SJSA1 (cell line): ENCODE results near the gene RIT1. TPM values are rescaled to one million over a fixed set of nuclear protein-coding genes. Genes with fewer than 3 reads are reported as not detected.
"Not testable (repeated sequence)": the region's sequence is repeated elsewhere in the genome, so short reads cannot be mapped to it uniquely, and the experiment has no call there.

Experiments
- DNase-seq, 2 experiments: peaks; one replicate each; pipeline ENCODE4 v3.0.0-alpha.2; 2015 to 2020; ENCODE audit warnings: low spot score in 2 of 2, low read depth in 1 of 2
- H3K27ac ChIP-seq: fragments of 250-450 bp; sonication (Bioruptor Pico); 2 replicates; pipeline ENCODE4 v1.5.1; 2020; ENCODE audit warnings: mild to moderate bottlenecking, moderate library complexity
- H3K27me3 ChIP-seq: fragments of 250-450 bp; sonication (Bioruptor Pico); replicated peaks from 2 replicates; pipeline ENCODE4 v1.5.1; 2020; ENCODE audit warnings: mild to moderate bottlenecking, moderate library complexity
- H3K36me3 ChIP-seq: fragments of 250-450 bp; sonication (Bioruptor Pico); 2 replicates; pipeline ENCODE4 v1.5.1; 2020; ENCODE audit warnings: mild to moderate bottlenecking
- H3K4me1 ChIP-seq: fragments of 250-450 bp; sonication (Bioruptor Pico); replicated peaks from 2 replicates; pipeline ENCODE4 v1.6.1; 2021; ENCODE audit warnings: mild to moderate bottlenecking
- H3K4me3 ChIP-seq: fragments of 250-450 bp; sonication (Bioruptor Pico); 2 replicates; pipeline ENCODE4 v1.5.1; 2020; ENCODE audit warnings: mild to moderate bottlenecking
- H3K9me3 ChIP-seq: fragments of 250-450 bp; sonication (Bioruptor Pico); replicated peaks from 2 replicates; pipeline ENCODE4 v1.5.1; 2020; ENCODE audit warnings: mild to moderate bottlenecking
- total RNA-seq: library from RNA; depleted of rRNA; stranded (reverse); fragments of >200 nt; shearing (Covaris generic); gene quantifications from 2 replicates; pipeline ENCODE4 v1.2.3, GENCODE V29; 2014

The RIT1 gene
- total RNA-seq, 1 experiment from 2014 or later = 47.4 TPM

DNA sequence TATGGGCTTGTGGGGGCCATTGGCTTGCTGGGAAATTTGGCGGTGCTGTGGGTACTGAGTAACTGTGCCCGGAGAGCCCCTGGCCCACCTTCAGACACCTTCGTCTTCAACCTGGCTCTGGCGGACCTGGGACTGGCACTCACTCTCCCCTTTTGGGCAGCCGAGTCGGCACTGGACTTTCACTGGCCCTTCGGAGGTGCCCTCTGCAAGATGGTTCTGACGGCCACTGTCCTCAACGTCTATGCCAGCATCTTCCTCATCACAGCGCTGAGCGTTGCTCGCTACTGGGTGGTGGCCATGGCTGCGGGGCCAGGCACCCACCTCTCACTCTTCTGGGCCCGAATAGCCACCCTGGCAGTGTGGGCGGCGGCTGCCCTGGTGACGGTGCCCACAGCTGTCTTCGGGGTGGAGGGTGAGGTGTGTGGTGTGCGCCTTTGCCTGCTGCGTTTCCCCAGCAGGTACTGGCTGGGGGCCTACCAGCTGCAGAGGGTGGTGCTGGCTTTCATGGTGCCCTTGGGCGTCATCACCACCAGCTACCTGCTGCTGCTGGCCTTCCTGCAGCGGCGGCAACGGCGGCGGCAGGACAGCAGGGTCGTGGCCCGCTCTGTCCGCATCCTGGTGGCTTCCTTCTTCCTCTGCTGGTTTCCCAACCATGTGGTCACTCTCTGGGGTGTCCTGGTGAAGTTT, 30.8 kb upstream of the RIT1 start:
- Histone ChIP-seq H3K4me3 (no peak overlapping the region), H3K9me3 (no peaks in the 10 kb centered on the region), H3K27ac (no peak overlapping the region), H3K36me3 (peaks cover 13% of the 10 kb centered on the region), H3K27me3 (no peaks in the 10 kb centered on the region), H3K4me1 (peaks cover 15% of the 10 kb centered on the region)
- no peak for DNase-seq

GRCh38 chr1:155940993-155941844, 30.1 kb upstream of the RIT1 start, which contains the start of gene RXFP4:
RXFP4 (plus strand) TSS chr1:155941638; CDS start chr1:155941710, 72 bp downstream.
- DNase-seq = no peak
- H3K9me3 ChIP-seq = no peaks in the 10 kb centered on the region
- H3K27me3 ChIP-seq = no peaks in the 10 kb centered on the region
- H3K36me3 ChIP-seq = peaks cover 6% of the 10 kb centered on the region
- no peak within 1 kb of the TSS for H3K4me3 ChIP-seq
- peaks cover 15% of the 10 kb centered on the region for H3K4me1 ChIP-seq
- no peak within 1 kb of the TSS for H3K27ac ChIP-seq

DNA sequence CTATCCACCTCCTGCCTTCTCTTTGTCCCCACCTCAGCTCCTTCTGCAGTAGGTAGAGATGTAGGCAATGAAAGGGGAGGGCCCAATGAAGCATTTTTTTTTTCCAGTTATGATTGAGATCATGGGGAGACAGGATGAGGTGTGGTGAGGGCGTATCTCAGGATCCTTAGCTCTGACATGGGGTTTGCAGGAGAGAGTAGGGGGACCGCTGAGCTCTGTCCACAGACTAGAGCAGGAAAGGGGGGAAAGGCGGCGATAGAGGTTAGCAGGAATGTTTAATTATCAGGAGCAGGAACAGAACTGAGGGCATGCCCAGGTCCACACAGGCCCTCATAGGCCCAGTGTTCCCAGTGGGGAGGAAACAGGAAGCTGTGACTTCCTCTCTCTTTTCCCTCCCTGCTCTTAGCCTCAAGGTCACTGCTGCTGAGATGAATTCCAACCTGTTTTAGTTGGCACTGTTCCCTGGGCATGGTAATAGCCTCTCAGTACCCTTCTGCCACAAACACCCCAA, 29.4 kb upstream of the RIT1 start:
- Histone ChIP-seq H3K36me3 (no peaks in the 10 kb centered on the region; the same call in 1 of the 2 replicates), H3K27me3 (no peaks in the 10 kb centered on the region), H3K27ac (no peak overlapping the region), H3K9me3 (no peaks in the 10 kb centered on the region), H3K4me1 (peaks cover 15% of the 10 kb centered on the region), H3K4me3 (no peak overlapping the region)
- DNase-seq = peak in 1 of 2 experiments; percentile 39

GRCh38 chr1:155938220-155938627, 27.1 kb upstream of the RIT1 start:
- Histone ChIP-seq H3K4me3 (no peak overlapping the region), H3K36me3 (peaks cover 9% of the 10 kb centered on the region), H3K4me1 (peaks cover 21% of the 10 kb centered on the region), H3K9me3 (no peaks in the 10 kb centered on the region), H3K27me3 (no peaks in the 10 kb centered on the region), H3K27ac (no peak overlapping the region)
- DNase-seq = peak in 1 of 2 experiments; percentile 52

DNA sequence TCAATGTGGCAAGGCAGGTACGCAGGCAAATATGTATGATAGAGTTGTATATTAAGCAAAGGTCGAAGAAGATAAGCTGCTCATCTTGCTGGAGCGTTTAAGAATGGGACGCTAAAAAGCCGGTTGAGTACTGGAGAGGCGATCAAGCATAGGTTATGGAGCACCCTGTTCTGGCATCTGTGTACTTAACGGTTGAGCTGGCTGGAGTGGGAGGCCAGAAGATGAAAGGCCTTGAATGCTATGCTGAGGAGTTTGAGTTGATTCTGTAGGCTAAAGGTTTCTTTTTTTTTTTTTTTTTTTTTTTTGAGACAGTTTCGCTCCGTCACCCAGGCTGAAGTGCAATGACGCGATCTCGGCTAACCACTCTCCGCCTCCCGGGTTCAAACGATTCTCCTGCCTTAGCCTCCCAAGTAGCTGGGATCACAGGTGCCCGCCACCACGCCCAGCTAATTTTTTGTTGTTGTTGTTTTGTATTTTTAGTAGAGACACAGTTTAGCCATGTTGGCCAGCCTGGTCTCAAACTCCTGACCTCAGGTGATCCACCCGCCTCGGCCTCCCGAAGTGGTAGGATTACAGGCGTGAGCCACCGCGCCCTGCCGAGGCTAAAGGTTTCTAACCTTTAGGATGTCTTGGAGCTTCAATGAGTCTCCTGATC, 23.9 kb upstream of the RIT1 start:
- H3K36me3 ChIP-seq = peaks cover 41% of the 10 kb centered on the region
- peak overlapping the region; percentile 58 for H3K27ac ChIP-seq
- H3K9me3 ChIP-seq = no peaks in the 10 kb centered on the region
- peaks cover 31% of the 10 kb centered on the region for H3K4me1 ChIP-seq
- DNase-seq = no peak
- peak overlapping the region; percentile 55 for H3K4me3 ChIP-seq
- H3K27me3 ChIP-seq = no peaks in the 10 kb centered on the region

- Histone ChIP-seq H3K27ac (peak within 1 kb of the TSS; percentile 60), H3K27me3 (no peaks in the 10 kb centered on the region), H3K36me3 (peaks cover 48% of the 10 kb centered on the region), H3K9me3 (no peaks in the 10 kb centered on the region), H3K4me3 (peak within 1 kb of the TSS; percentile 55), H3K4me1 (peaks cover 30% of the 10 kb centered on the region)
- peak; percentile 96 to 97 for DNase-seq
Measured at GRCh38 chr1:155934097-155934935, 23.2 kb upstream of the RIT1 start, which contains the start of gene KHDC4. KHDC4 (minus strand) TSS chr1:155934413; CDS start chr1:155934373, 40 bp downstream.

GRCh38 chr1:155933591-155934096, 22.5 kb upstream of the RIT1 start:
- peaks cover 30% of the 10 kb centered on the region for H3K4me1 ChIP-seq
- peak overlapping the region; percentile 60 for H3K27ac ChIP-seq
- no peaks in the 10 kb centered on the region for H3K9me3 ChIP-seq
- peak overlapping the region; percentile 55 for H3K4me3 ChIP-seq
- H3K27me3 ChIP-seq = no peaks in the 10 kb centered on the region
- peaks cover 55% of the 10 kb centered on the region for H3K36me3 ChIP-seq
- no peak for DNase-seq

DNA sequence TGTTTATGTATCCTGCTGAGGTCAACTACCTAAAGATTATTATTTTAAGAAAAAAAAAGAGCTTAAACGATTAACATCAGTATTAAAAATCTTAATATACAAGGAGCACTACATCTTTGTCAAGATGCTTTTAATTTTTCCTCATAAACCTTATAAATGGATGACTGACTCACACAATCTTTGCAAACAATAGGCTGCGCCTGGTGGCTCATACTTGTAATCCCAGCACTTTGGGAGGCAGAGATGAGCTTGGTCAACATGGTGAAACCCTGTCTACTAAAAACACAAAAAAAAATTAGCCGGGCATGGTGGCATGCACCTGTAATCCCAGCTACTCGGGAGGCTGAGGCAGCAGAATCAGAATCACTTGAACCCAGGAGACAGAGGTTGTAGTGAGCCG, 21.3 kb upstream of the RIT1 start:
- DNase-seq = no peak
- no peaks in the 10 kb centered on the region for H3K9me3 ChIP-seq

GRCh38 chr1:155932081-155932480, 20.9 kb upstream of the RIT1 start:
- Histone ChIP-seq H3K36me3 (peaks cover 70% of the 10 kb centered on the region), H3K27ac (peak overlapping the region; percentile 19; the same call in 1 of the 2 replicates), H3K4me3 (no peak overlapping the region), H3K27me3 (no peaks in the 10 kb centered on the region), H3K9me3 (no peaks in the 10 kb centered on the region), H3K4me1 (peaks cover 30% of the 10 kb centered on the region)
- no peak for DNase-seq

More for the DNA sequence above, 21.3 kb upstream of the RIT1 start:
- Histone ChIP-seq H3K27ac (no peak overlapping the region), H3K36me3 (peaks cover 66% of the 10 kb centered on the region), H3K4me3 (peak overlapping the region; percentile 55), H3K4me1 (peaks cover 30% of the 10 kb centered on the region), H3K27me3 (no peaks in the 10 kb centered on the region)

- Histone ChIP-seq H3K36me3 (peaks cover 76% of the 10 kb centered on the region), H3K4me3 (no peak overlapping the region), H3K27me3 (no peaks in the 10 kb centered on the region), H3K4me1 (peaks cover 30% of the 10 kb centered on the region), H3K27ac (peak overlapping the region; percentile 19; the same call in 1 of the 2 replicates), H3K9me3 (no peaks in the 10 kb centered on the region)
- DNase-seq = no peak
Measured at GRCh38 chr1:155931332-155932038, 20.3 kb upstream of the RIT1 start.

DNA sequence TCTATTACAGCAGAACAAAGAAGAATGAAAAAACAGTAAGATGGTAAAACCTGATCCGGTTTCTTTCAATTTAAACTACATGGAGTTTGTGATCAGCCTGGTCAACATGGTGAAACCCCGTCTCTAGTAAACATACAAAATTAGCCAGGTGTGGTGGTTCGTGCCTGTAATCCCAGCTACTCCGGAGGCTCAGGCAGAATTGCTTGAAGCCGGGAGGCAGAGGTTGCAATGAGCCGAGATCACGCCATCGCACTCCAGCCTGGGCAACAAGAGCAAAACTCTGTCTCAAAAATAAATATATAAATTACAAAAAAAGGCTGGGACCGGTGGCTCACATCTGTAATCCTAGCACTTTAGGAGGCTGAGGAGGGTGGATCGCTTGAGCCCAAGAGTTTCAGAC, 19.6 kb upstream of the RIT1 start:
- H3K9me3 ChIP-seq, H3K4me3 ChIP-seq, H3K27ac ChIP-seq, DNase-seq, H3K27me3 ChIP-seq: not testable (repeated sequence)
- Histone ChIP-seq H3K4me1 (peaks cover 30% of the 10 kb centered on the region), H3K36me3 (peaks cover 84% of the 10 kb centered on the region)

DNA sequence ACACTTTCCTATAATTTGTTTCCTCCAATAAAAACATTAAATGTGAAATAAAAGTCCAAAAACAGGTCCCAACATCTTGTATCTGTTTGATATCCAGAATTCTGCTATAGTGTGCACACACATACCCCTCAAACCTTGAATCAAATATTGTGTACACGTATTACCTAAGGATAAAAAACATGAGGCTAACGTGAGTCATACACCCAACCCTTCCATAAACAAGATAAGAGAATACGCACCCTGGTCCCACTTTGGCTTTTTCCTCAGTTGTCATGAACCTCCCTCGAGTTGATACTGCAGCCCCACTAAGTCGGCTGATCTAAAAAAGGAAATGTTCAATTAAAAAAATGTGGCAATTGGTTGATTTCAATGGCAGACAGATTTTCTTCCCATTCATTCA, 17.9 kb upstream of the RIT1 start:
- no peak for DNase-seq
- H3K4me1 ChIP-seq = peaks cover 27% of the 10 kb centered on the region
- peaks cover 100% of the 10 kb centered on the region for H3K36me3 ChIP-seq
- H3K9me3 ChIP-seq = no peaks in the 10 kb centered on the region
- H3K27me3 ChIP-seq = no peaks in the 10 kb centered on the region
- H3K4me3 ChIP-seq = no peak overlapping the region
- no peak overlapping the region for H3K27ac ChIP-seq
